OCI-LY3 (cell line): Measurements from ENCODE around the gene PSMG3.

Source experiments
- EZH2phosphoT487 ChIP-seq: fragments of 200-600 bp; shearing (Covaris generic); IDR thresholded peaks from 2 replicates; pipeline ENCODE4 v1.6.1; 2018; ENCODE audit warnings: antibody characterized with exemption, mixed run types, low read depth
- TF ChIP-seq, protein P1 (sequence below): fragments of 200-600, 300-600 bp; sonication (generic); IDR thresholded peaks from 2 replicates; pipeline ENCODE4 v1.5.1; 2014; ENCODE audit warnings: antibody characterized with exemption, low read length, low read depth

- TF ChIP-seq, protein P1, sequence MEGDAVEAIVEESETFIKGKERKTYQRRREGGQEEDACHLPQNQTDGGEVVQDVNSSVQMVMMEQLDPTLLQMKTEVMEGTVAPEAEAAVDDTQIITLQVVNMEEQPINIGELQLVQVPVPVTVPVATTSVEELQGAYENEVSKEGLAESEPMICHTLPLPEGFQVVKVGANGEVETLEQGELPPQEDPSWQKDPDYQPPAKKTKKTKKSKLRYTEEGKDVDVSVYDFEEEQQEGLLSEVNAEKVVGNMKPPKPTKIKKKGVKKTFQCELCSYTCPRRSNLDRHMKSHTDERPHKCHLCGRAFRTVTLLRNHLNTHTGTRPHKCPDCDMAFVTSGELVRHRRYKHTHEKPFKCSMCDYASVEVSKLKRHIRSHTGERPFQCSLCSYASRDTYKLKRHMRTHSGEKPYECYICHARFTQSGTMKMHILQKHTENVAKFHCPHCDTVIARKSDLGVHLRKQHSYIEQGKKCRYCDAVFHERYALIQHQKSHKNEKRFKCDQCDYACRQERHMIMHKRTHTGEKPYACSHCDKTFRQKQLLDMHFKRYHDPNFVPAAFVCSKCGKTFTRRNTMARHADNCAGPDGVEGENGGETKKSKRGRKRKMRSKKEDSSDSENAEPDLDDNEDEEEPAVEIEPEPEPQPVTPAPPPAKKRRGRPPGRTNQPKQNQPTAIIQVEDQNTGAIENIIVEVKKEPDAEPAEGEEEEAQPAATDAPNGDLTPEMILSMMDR, result no peak
- TF ChIP-seq EZH2phosphoT487, result no peak
Measured at GRCh38 chr7:1520539-1521234, 49.1 kb downstream of the PSMG3 start.
